ENCODE results near the gene TNFRSF9.
"Not testable (repeated sequence)": the region's sequence is repeated elsewhere in the genome, so short reads cannot be mapped to it uniquely, and the experiment has no call there.

The TNFRSF9 gene

DNA sequence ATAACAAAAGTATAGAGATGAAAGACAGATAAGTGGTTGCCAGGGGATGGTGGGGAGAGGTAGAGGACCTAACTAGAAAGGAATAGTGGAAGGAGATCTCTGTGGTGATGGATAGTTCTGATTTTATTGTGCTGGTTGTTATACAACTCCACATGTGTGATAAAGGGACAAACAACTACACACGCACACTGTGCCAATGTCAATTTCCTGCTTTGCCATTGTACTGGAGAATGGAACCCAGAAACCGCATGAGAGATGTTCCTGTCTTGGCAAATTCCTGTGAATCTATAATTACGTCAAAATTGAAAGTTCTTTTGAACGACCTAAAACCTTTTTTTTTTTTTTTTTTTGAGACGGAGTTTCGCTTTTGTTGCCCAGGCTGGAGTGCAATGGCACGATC, 11.0 kb downstream of the TNFRSF9 start:
- H2BK15ac ChIP-seq (ENCODE audit: low read depth, poor library complexity, severe bottlenecking): no peak overlapping the region
- H3K27me3 ChIP-seq (ENCODE audit: control insufficient read depth in 1 of 2, insufficient read depth in 1 of 2, low read length in 2 of 2): peaks cover 7 to 45% of the 10 kb centered on the region in 2 experiments
- DNase-seq: no peak

DNA sequence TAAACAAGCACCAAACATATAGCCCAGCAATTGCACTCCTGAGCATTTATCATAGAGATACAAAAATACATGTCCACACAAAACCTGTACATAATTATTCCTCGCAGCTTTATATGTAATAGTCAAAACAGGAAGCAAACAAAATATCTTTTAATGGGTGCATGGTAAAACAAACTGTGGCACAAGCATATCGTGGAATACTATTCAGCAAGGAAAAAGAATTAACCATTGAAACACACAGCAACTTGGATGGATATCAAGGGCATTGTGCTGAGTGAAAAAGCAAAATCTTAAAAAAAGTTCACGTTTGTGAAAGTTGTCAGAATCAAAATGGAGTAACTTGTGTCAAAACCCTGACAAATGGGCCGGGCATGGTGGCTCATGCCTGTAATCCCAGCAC, 12.4 kb downstream of the TNFRSF9 start:
- no peak overlapping the region for H2BK15ac ChIP-seq (ENCODE audit: low read depth, poor library complexity, severe bottlenecking)
- no peaks in the 10 kb centered on the region for H3K4me1 ChIP-seq (ENCODE audit: control insufficient read depth, insufficient read depth, low read depth, low read length)
- H3K9ac ChIP-seq (ENCODE audit: low read length): no peak overlapping the region
- no peak overlapping the region for H2AK5ac ChIP-seq (ENCODE audit: low read length, severe bottlenecking)
- no peak overlapping the region for H2BK5ac ChIP-seq (ENCODE audit: low read depth, low read length, poor library complexity, severe bottlenecking)
- no peak overlapping the region for H3K4me2 ChIP-seq (ENCODE audit: low read length, poor library complexity, severe bottlenecking)
- H2BK12ac ChIP-seq (ENCODE audit: low read length in 2 of 2): no peak overlapping the region
- no peak overlapping the region for H3K14ac ChIP-seq (ENCODE audit: low read length in 2 of 2)
- 84% methylated on average over 3 of the region's 4 CpGs for WGBS
- no peak for DNase-seq
- H2AFZ ChIP-seq (ENCODE audit: low read depth, low read length): no peak overlapping the region
- no peaks in the 10 kb centered on the region for H3K79me1 ChIP-seq (replicated peaks; ENCODE audit: low read length, poor library complexity, severe bottlenecking)
- no peak overlapping the region for H3K4me3 ChIP-seq (ENCODE audit: insufficient read depth in 1 of 2, low read depth in 1 of 2, low read length in 2 of 2)
- H3K27ac ChIP-seq (ENCODE audit: low read length, poor library complexity, severe bottlenecking): no peak overlapping the region
- H3K18ac ChIP-seq (ENCODE audit: low read depth in 1 of 2, low read length in 2 of 2): no peak overlapping the region
- H3K9me3 ChIP-seq (ENCODE audit: control insufficient read depth, low read length): no peaks in the 10 kb centered on the region
- H3K27me3 ChIP-seq (ENCODE audit: control insufficient read depth in 1 of 2, insufficient read depth in 1 of 2, low read length in 2 of 2): peaks cover 7 to 44% of the 10 kb centered on the region in 2 experiments
- no peak overlapping the region for H3K4ac ChIP-seq (ENCODE audit: low read depth in 1 of 2, low read length in 2 of 2)
- H4K91ac ChIP-seq (ENCODE audit: low read length): no peak overlapping the region
- no peak overlapping the region for H2BK120ac ChIP-seq (ENCODE audit: low read depth, low read length)
- no peak overlapping the region for H4K8ac ChIP-seq (ENCODE audit: low read length)
- no peaks in the 10 kb centered on the region for H3K36me3 ChIP-seq (ENCODE audit: control insufficient read depth in 1 of 2, insufficient read depth in 2 of 2, low read depth in 1 of 2, low read length in 2 of 2)
- no peak overlapping the region for H3K23ac ChIP-seq (ENCODE audit: low read length in 2 of 2)

More for the DNA sequence above, 11.0 kb downstream of the TNFRSF9 start:
- no peak overlapping the region for H2BK12ac ChIP-seq (ENCODE audit: low read length in 2 of 2)
- no peak overlapping the region for H4K91ac ChIP-seq (ENCODE audit: low read length)
- no peak overlapping the region for H3K14ac ChIP-seq (ENCODE audit: low read length in 2 of 2)
- H3K18ac ChIP-seq (ENCODE audit: low read depth in 1 of 2, low read length in 2 of 2): no peak overlapping the region
- no peaks in the 10 kb centered on the region for H3K36me3 ChIP-seq (ENCODE audit: control insufficient read depth in 1 of 2, insufficient read depth in 2 of 2, low read depth in 1 of 2, low read length in 2 of 2)
- no peak overlapping the region for H3K9ac ChIP-seq (ENCODE audit: low read length)
- no peaks in the 10 kb centered on the region for H3K9me3 ChIP-seq (ENCODE audit: control insufficient read depth, low read length)
- no peaks in the 10 kb centered on the region for H3K4me1 ChIP-seq (ENCODE audit: control insufficient read depth, insufficient read depth, low read depth, low read length)
- no peak overlapping the region for H3K23ac ChIP-seq (ENCODE audit: low read length in 2 of 2)
- no peak overlapping the region for H2AK5ac ChIP-seq (ENCODE audit: low read length, severe bottlenecking)
- H4K8ac ChIP-seq (ENCODE audit: low read length): no peak overlapping the region
- no peak overlapping the region for H3K4ac ChIP-seq (ENCODE audit: low read depth in 1 of 2, low read length in 2 of 2)
- H3K79me1 ChIP-seq (replicated peaks; ENCODE audit: low read length, poor library complexity, severe bottlenecking): no peaks in the 10 kb centered on the region
- WGBS: 96% methylated on average over 6 of the region's 7 CpGs
- H2AFZ ChIP-seq (ENCODE audit: low read depth, low read length): no peak overlapping the region
- H3K4me3 ChIP-seq (ENCODE audit: insufficient read depth in 1 of 2, low read depth in 1 of 2, low read length in 2 of 2): no peak overlapping the region
- no peak overlapping the region for H3K27ac ChIP-seq (ENCODE audit: low read length, poor library complexity, severe bottlenecking)
- H3K4me2 ChIP-seq (ENCODE audit: low read length, poor library complexity, severe bottlenecking): no peak overlapping the region
- H2BK5ac ChIP-seq (ENCODE audit: low read depth, low read length, poor library complexity, severe bottlenecking): no peak overlapping the region
- no peak overlapping the region for H2BK120ac ChIP-seq (ENCODE audit: low read depth, low read length)

DNA sequence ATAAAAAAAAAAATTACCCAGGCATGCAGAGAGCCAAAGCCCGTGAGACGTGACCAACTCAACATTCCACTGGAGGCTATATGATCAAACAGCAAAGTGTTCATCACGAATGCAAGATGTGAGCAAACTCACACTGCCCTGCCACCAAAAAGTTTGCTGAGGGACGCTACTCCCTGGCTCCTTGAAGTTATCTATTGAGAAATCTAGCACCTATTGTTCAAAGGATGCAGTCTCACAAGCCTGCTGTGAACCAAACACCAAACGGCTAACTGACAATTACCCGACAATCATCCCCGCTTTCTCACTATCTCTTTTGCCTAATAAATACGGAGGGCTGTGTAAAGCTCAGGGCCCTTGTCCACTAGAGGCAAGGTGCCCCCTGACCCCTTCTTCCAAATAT, 13.6 kb downstream of the TNFRSF9 start:
- H2BK12ac ChIP-seq (ENCODE audit: low read length in 2 of 2); H3K9ac ChIP-seq (ENCODE audit: low read length); H2AK5ac ChIP-seq (ENCODE audit: low read length, severe bottlenecking); H4K91ac ChIP-seq (ENCODE audit: low read length); H3K36me3 ChIP-seq (ENCODE audit: control insufficient read depth in 1 of 2, insufficient read depth in 2 of 2, low read depth in 1 of 2, low read length in 2 of 2); H3K9me3 ChIP-seq (ENCODE audit: control insufficient read depth, low read length); H3K23ac ChIP-seq (ENCODE audit: low read length in 2 of 2); H3K4me1 ChIP-seq (ENCODE audit: control insufficient read depth, insufficient read depth, low read depth, low read length); H3K27ac ChIP-seq (ENCODE audit: low read length, poor library complexity, severe bottlenecking); H3K79me1 ChIP-seq (replicated peaks; ENCODE audit: low read length, poor library complexity, severe bottlenecking); H3K18ac ChIP-seq (ENCODE audit: low read depth in 1 of 2, low read length in 2 of 2); H2BK5ac ChIP-seq (ENCODE audit: low read depth, low read length, poor library complexity, severe bottlenecking); H3K4ac ChIP-seq (ENCODE audit: low read depth in 1 of 2, low read length in 2 of 2); H3K4me3 ChIP-seq (ENCODE audit: insufficient read depth in 1 of 2, low read depth in 1 of 2, low read length in 2 of 2); DNase-seq; H2BK15ac ChIP-seq (ENCODE audit: low read depth, poor library complexity, severe bottlenecking); H2BK120ac ChIP-seq (ENCODE audit: low read depth, low read length); H4K8ac ChIP-seq (ENCODE audit: low read length); H3K4me2 ChIP-seq (ENCODE audit: low read length, poor library complexity, severe bottlenecking); H2AFZ ChIP-seq (ENCODE audit: low read depth, low read length); H3K14ac ChIP-seq (ENCODE audit: low read length in 2 of 2): not testable (repeated sequence)
- 40% methylated on average over 8 of the region's 8 CpGs for WGBS
- peaks cover 7 to 37% of the 10 kb centered on the region in 2 experiments for H3K27me3 ChIP-seq (ENCODE audit: control insufficient read depth in 1 of 2, insufficient read depth in 1 of 2, low read length in 2 of 2)

DNA sequence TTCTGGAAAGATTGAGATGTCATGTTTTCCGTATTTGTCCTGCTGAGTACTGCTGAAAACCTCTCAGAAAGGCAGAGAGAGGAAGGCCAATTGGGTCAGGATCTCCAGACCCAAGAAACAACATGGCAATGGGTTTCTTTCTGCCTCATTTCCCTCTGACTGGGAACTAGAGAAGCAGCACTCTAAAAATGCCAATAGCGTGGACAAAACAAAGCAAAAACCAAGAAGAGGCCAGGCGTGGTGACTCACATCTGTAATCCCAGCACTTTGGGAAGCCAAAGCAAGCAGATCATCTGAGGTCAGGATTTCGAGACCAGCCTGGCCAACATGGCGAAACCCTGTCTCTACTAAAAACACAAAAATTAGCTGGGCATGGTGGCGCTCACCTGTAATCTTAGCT, 18.3 kb downstream of the TNFRSF9 start:
- Histone ChIP-seq H4K8ac (ENCODE audit: low read length) (no peak overlapping the region), H3K9me3 (ENCODE audit: control insufficient read depth, low read length) (no peaks in the 10 kb centered on the region), H3K27me3 (ENCODE audit: control insufficient read depth in 1 of 2, insufficient read depth in 1 of 2, low read length in 2 of 2) (peaks cover 5 to 16% of the 10 kb centered on the region in 2 experiments), H2BK15ac (ENCODE audit: low read depth, poor library complexity, severe bottlenecking) (no peak overlapping the region), H2BK12ac (ENCODE audit: low read length in 2 of 2) (no peak overlapping the region), H2BK120ac (ENCODE audit: low read depth, low read length) (no peak overlapping the region), H3K4ac (ENCODE audit: low read depth in 1 of 2, low read length in 2 of 2) (no peak overlapping the region), H3K4me2 (ENCODE audit: low read length, poor library complexity, severe bottlenecking) (no peak overlapping the region), H3K4me3 (ENCODE audit: insufficient read depth in 1 of 2, low read depth in 1 of 2, low read length in 2 of 2) (no peak overlapping the region), H3K27ac (ENCODE audit: low read length, poor library complexity, severe bottlenecking) (no peak overlapping the region), H3K4me1 (ENCODE audit: control insufficient read depth, insufficient read depth, low read depth, low read length) (no peaks in the 10 kb centered on the region), H3K79me1 (replicated peaks; ENCODE audit: low read length, poor library complexity, severe bottlenecking) (no peaks in the 10 kb centered on the region), H3K36me3 (ENCODE audit: control insufficient read depth in 1 of 2, insufficient read depth in 2 of 2, low read depth in 1 of 2, low read length in 2 of 2) (no peaks in the 10 kb centered on the region), H2BK5ac (ENCODE audit: low read depth, low read length, poor library complexity, severe bottlenecking) (no peak overlapping the region), H3K18ac (ENCODE audit: low read depth in 1 of 2, low read length in 2 of 2) (no peak overlapping the region), H3K23ac (ENCODE audit: low read length in 2 of 2) (no peak overlapping the region), H4K91ac (ENCODE audit: low read length) (no peak overlapping the region), H3K14ac (ENCODE audit: low read length in 2 of 2) (no peak overlapping the region), H2AFZ (ENCODE audit: low read depth, low read length) (no peak overlapping the region), H2AK5ac (ENCODE audit: low read length, severe bottlenecking) (no peak overlapping the region), H3K9ac (ENCODE audit: low read length) (peak overlapping the region; percentile 18)
- DNase-seq: peak; percentile 41
- 75% methylated on average over 6 of the region's 6 CpGs for WGBS
